HUES48 (cell line): ENCODE data around the gene ZNF516.

Source experiments
- H3K27ac ChIP-seq: one replicate; pipeline ENCODE4 v1.7.0; 2013; ENCODE audit warnings: low read depth, low read length, inconsistent platforms
- H3K27me3 ChIP-seq: 2 replicates; pipeline ENCODE4 v1.6.1; 2013; ENCODE audit warnings: mild to moderate bottlenecking, low read length; ENCODE audit not compliant: control insufficient read depth, insufficient read depth
- H3K36me3 ChIP-seq: 2 replicates; pipeline ENCODE4 v1.6.1; 2013; ENCODE audit warnings: low read length; ENCODE audit not compliant: control insufficient read depth, insufficient read depth
- H3K4me1 ChIP-seq: 2 replicates; pipeline ENCODE4 v1.6.1; 2013; ENCODE audit warnings: mild to moderate bottlenecking, low read length; ENCODE audit not compliant: control insufficient read depth, insufficient read depth
- H3K4me3 ChIP-seq: 2 replicates; pipeline ENCODE4 v1.5.1; 2013; ENCODE audit warnings: mild to moderate bottlenecking, low read depth, low read length
- H3K9ac ChIP-seq: 2 replicates; pipeline ENCODE4 v1.6.1; 2013; ENCODE audit warnings: mild to moderate bottlenecking, low read depth, low read length, moderate library complexity
- H3K9me3 ChIP-seq: 2 replicates; pipeline ENCODE4 v1.6.1; 2013; ENCODE audit warnings: low read length; ENCODE audit not compliant: control insufficient read depth, insufficient read depth

The ZNF516 gene

DNA sequence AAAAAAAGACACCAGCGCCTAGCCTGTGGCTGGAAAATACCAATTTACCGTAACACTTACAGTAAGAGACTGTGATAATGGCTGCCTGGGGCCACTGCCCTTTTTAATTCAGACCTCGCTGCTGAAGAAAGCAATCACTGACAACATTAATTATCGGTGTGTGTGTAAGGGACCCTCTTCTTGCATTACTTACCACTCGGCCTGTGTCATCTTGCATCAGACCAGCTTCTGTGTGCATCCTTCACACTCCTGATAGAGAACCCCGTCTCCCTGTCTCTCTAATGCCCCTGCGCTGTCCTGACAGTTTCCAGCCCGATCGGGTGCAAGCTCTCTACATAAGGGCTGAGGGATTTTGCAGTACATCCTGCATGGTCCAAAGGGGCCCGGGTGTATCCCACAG is 124.4 kb downstream of the ZNF516 start:
- Histone ChIP-seq H3K36me3 (no peaks in the 10 kb centered on the region), H3K9me3 (no peaks in the 10 kb centered on the region), H3K4me1 (peaks cover 12% of the 10 kb centered on the region; the same call in 1 of the 2 replicates), H3K9ac (no peak overlapping the region), H3K27ac (no peak overlapping the region), H3K27me3 (no peaks in the 10 kb centered on the region), H3K4me3 (no peak overlapping the region)

DNA sequence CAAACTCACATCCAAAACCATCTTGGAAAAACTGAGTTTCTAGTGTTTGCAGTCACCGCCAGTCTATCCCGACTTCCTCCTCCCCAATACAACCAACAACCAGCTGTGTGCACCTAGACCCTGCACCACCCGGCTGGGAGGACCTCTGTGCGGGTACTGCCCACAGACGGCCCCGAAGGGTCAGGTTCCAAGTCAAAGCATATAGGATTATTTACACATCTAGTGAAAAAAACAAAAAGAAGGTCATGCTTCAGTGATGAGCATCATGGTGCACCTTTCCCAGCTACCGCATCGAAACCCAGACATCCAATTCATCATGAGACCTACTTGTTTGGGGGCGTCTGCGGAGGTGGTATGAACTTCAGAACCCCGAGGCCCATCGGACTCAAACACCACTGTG is 124.8 kb downstream of the ZNF516 start:
- Histone ChIP-seq H3K4me1 (peaks cover 12% of the 10 kb centered on the region; the same call in 1 of the 2 replicates), H3K27me3 (no peaks in the 10 kb centered on the region), H3K9ac (no peak overlapping the region), H3K4me3 (no peak overlapping the region), H3K27ac (no peak overlapping the region), H3K36me3 (no peaks in the 10 kb centered on the region), H3K9me3 (no peaks in the 10 kb centered on the region)

DNA sequence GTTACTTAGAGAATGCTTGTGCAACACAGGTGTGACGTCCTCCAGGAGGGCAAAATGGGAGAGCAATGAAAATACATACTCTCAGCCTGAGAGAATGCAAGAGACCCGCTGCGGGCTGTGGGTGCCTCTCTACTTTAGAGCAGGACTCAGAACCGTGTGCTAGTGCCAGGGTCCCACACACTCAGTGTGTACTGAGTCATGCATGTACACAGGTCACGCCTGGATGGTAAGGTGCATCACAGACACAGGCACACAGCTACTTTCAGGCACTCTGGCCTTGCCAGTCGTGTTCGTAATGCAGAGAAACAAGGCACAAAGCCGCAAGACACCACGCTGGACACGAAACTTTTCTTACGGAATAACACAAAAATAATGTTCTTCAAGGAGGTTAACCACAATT is 125.3 kb downstream of the ZNF516 start:
- no peak overlapping the region for H3K4me3 ChIP-seq
- H3K4me1 ChIP-seq: peaks cover 12% of the 10 kb centered on the region; the same call in 1 of the 2 replicates
- H3K36me3 ChIP-seq: no peaks in the 10 kb centered on the region
- H3K9me3 ChIP-seq: no peaks in the 10 kb centered on the region
- no peak overlapping the region for H3K27ac ChIP-seq
- H3K27me3 ChIP-seq: no peaks in the 10 kb centered on the region
- no peak overlapping the region for H3K9ac ChIP-seq

DNA sequence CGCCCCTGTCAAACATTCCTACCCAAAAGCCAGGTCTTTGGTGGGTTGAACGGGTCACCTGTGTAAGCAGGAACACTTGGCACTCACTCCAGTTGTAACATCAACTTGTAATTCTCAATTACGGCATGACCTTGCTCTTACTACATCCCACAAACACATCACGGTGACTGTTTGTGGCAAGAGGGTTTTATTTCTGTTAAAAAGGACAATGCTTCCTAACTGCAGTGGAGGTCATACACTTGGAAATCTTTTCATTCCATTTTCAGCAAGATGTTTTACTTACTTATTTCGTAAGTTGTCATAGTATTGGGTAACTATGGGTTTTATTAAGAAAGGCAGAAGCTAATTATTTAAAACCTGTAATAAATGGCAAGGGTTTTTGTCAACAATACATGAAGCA is 126.1 kb downstream of the ZNF516 start:
- peaks cover 12% of the 10 kb centered on the region; the same call in 1 of the 2 replicates for H3K4me1 ChIP-seq
- H3K9me3 ChIP-seq: no peaks in the 10 kb centered on the region
- no peaks in the 10 kb centered on the region for H3K36me3 ChIP-seq
- H3K4me3 ChIP-seq: no peak overlapping the region
- no peaks in the 10 kb centered on the region for H3K27me3 ChIP-seq
- H3K27ac ChIP-seq: no peak overlapping the region
- H3K9ac ChIP-seq: no peak overlapping the region

DNA sequence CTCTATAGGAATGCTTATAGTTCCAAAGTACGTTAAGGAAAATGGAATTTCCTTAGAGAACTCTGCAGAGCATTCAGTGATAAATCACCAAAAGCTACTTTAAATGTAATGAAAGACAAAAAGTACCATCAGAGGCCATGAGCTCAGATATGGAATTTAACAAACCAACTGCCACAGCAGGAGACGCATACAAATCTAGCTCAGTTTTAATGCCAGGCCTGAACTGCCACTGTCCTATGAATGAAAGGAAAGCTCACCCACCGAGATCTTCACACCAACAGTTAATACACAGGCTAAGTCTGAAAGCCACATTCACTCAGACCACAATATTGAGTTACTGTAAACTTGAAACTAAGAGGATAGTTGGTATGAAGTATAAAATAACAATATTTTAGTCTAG is 126.8 kb downstream of the ZNF516 start:
- no peaks in the 10 kb centered on the region for H3K36me3 ChIP-seq
- no peak overlapping the region for H3K4me3 ChIP-seq
- no peaks in the 10 kb centered on the region for H3K9me3 ChIP-seq
- no peak overlapping the region for H3K27ac ChIP-seq
- H3K9ac ChIP-seq: no peak overlapping the region
- H3K4me1 ChIP-seq: peaks cover 9% of the 10 kb centered on the region; the same call in 1 of the 2 replicates
- H3K27me3 ChIP-seq: no peaks in the 10 kb centered on the region

DNA sequence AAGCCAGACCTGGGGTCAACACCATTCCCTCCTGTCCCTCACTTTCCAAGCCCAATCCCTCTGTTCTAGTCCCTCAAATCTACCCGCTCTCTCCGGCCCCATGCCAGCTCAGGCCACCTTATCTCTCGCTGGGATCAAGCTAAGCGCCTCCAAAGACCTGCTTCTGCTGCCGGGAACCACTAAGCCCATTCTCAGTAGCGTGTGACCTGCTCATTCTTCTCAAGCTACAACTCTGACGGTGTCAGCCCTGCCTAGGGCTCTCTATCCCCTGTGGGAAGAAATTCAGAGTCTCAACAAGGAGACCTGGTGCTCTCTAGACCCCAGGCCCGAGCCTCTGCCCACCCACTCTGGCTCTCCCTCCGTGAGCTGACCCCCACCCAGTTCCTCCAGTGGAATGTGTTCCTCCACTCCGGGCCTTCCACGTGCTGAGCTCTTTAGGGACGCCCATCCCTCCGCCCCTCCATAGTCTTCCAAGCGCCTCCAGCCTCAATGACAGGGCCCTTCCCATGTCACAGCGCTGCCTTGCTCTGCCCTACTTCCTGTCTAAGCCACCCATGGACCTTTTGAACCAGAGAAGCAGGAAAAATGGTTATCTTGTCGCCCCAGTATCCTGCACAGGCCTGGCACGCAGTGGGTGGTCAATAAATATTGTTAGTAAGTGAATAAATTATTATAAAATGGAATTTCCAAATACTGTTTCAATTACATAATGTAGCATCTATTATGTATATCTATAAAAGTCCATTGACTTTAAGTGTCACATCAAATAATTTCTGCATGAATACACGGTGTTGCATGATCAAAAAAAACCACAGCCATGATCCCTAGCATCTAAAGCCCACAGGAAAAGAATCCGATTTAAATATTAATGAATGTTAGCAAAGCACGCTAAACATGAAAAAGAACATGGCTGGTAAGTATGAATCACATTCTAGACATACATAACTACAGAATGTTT is 127.6 kb downstream of the ZNF516 start:
- Histone ChIP-seq H3K27ac (no peak overlapping the region), H3K9ac (no peak overlapping the region), H3K27me3 (no peaks in the 10 kb centered on the region)

DNA sequence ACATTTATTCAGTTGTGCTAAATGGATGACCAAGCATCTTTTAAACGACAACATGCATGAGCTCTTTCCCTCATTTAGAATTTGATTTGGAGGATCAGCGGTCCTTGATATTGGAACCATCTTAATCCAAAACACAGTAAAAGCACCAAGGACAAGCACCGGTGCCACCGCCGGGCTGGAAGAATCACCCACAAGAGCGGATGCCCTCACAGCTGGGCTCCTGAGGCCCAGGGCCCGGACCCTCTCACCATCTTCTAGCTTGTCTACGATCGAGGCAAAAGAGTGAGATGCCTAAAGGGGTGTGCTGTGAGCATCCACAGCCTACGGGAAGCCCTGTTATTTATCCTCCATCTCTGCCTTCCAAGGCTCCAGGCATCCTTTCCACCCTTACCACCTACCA is 129.5 kb downstream of the ZNF516 start:
- Histone ChIP-seq H3K9ac (no peak overlapping the region), H3K27me3 (no peaks in the 10 kb centered on the region), H3K4me3 (no peak overlapping the region), H3K27ac (no peak overlapping the region), H3K4me1 (peaks cover 20% of the 10 kb centered on the region), H3K36me3 (no peaks in the 10 kb centered on the region), H3K9me3 (no peaks in the 10 kb centered on the region)

More for the DNA sequence above, 127.6 kb downstream of the ZNF516 start:
- Histone ChIP-seq H3K9me3 (no peaks in the 10 kb centered on the region), H3K36me3 (no peaks in the 10 kb centered on the region), H3K4me3 (no peak overlapping the region), H3K4me1 (peaks cover 8% of the 10 kb centered on the region; the same call in 1 of the 2 replicates)

DNA sequence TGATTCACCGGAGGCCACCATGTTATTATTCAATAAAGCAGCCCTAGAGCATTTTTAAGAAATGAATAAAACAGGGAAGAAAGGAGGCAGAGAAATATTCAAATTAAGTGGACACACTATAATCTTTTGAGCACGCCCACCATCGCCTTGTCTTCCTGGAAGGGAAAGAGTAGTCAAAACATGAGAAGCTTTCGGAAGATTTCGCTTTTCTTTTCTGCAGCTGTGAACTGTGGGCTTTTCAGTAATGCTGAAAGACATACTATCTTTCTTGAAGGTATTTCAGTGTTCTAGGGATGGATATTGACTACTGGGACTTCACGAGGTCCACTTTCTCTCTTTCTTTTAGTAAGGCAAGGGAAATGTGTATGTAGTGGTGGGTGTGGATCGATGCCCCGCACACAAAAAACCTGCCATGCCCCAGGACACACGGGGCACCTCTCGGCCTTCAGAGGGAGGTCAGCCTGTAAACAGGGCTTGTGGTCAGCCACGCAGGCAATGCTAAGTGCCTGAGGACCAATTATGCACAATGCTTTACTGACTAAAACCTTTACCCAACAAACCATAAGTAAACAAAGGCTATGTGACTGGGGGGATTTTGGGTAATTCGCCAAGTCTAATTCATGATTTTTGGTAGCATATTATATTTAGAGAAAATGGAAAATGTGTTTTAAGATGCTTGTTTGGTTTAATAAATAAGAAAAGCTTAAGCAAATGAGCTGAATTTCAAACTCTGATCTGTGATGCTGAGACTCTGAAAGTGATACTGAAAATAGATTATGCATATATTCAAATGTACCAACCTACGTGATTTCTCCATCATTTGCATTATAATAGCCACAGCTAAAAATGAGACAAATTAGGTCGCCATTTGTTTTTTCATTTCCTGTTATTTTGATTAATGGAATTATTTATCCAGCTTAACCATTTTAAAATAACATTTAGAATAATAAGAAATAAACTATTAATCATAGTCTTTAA is 130.5 kb downstream of the ZNF516 start:
- Histone ChIP-seq H3K9me3 (no peaks in the 10 kb centered on the region), H3K27ac (no peak overlapping the region), H3K4me1 (peaks cover 20% of the 10 kb centered on the region), H3K27me3 (no peaks in the 10 kb centered on the region), H3K9ac (no peak overlapping the region), H3K4me3 (no peak overlapping the region), H3K36me3 (no peaks in the 10 kb centered on the region)

DNA sequence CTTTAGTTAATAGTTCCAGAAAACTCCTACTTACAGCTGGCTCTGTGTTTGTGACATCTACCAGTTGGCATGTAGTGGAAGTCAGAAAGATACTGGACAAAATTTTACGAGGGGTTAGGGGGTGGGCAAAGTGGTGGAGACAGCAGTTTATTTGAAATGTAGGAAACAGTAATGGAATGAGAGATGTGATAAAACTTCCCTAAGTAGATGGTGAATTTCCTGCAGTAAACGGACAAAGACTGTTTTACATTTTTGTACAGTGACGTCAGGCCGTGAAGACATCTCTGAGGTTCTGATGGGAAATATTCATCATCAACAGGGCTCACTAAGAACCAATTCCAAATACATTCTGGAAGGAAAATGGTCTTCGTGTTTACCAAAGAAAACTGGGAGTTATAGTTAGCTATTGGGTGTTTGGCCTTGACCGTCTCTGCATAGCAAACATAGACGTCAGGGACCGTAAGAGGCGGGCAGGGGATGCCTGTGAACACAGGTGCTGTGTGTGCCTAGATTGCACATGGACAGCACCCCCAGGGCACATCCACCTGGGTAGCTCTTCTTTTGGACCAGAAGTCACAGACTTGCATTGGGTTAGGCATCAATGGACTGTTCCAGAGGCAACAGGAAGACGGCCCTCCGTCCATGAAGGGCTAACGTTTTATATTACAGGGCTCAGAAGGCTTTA is 131.5 kb downstream of the ZNF516 start:
- H3K4me3 ChIP-seq: no peak overlapping the region
- no peaks in the 10 kb centered on the region for H3K9me3 ChIP-seq
- no peak overlapping the region for H3K27ac ChIP-seq
- peaks cover 20% of the 10 kb centered on the region for H3K4me1 ChIP-seq
- H3K27me3 ChIP-seq: no peaks in the 10 kb centered on the region
- H3K9ac ChIP-seq: no peak overlapping the region
- no peaks in the 10 kb centered on the region for H3K36me3 ChIP-seq

DNA sequence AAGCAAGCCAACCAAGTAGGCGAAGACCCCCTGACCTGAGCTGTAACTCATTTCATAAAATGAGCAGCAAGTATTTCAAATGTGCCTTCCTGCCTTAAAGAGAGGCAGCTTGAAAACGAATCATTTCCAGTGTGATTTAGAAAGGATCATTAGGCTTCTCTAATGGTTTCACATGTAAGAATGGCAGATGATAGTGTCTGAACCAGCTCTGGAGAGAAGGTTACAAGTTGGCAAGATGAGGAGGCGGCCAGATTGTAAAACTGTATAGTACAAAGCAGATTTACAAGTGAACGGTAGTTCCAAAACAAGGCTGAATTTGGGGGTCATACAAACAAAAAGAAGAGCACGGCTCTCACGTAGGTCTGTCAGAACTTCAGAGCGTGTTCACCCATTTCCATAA is 132.4 kb downstream of the ZNF516 start:
- H3K9me3 ChIP-seq: no peaks in the 10 kb centered on the region
- H3K9ac ChIP-seq: no peak overlapping the region
- H3K27ac ChIP-seq: no peak overlapping the region
- H3K36me3 ChIP-seq: no peaks in the 10 kb centered on the region
- H3K4me3 ChIP-seq: no peak overlapping the region
- H3K27me3 ChIP-seq: no peaks in the 10 kb centered on the region
- peaks cover 12% of the 10 kb centered on the region for H3K4me1 ChIP-seq
